BJ (cell line): ENCODE results near the gene TAAR1. TPM values are rescaled to one million over a fixed set of nuclear protein-coding genes. Genes with fewer than 3 reads are reported as not detected.

Experiments
- CTCF ChIA-PET: fragments of 350-600 bp; formaldehyde crosslinking; extraction: SDS; loops from one replicate; lab custom pipeline; 2021; ENCODE audit warnings: antibody characterized with exemption, inconsistent platforms; lab: Yijun Ruan, JAX
- POLR2A ChIA-PET: fragments of 300-600 bp; sonication (Branson Sonifier 250); formaldehyde crosslinking; extraction: SDS; loops from one replicate; lab custom pipeline; 2021; ENCODE audit warnings: antibody characterized with exemption; lab: Charles Lee
- DNase-seq: peaks from one replicate; pipeline ENCODE4 v3.0.0-alpha.2; 2011; ENCODE audit warnings: low read depth
- H3K27me3 ChIP-seq: 2 replicates; pipeline ENCODE4 v1.6.0; 2011; ENCODE audit warnings: low read length; ENCODE audit not compliant: control insufficient read depth, insufficient read depth
- H3K36me3 ChIP-seq: 2 replicates; pipeline ENCODE4 v1.5.1; 2011; ENCODE audit warnings: low read length; ENCODE audit not compliant: control insufficient read depth, insufficient read depth
- H3K4me3 ChIP-seq: 2 replicates; pipeline ENCODE4 v1.5.1; 2011; ENCODE audit warnings: low read depth, mild to moderate bottlenecking, control low read depth, low read length
- CTCF ChIP-seq: IDR thresholded peaks from 2 replicates; pipeline ENCODE4 v1.5.1; 2011; ENCODE audit warnings: low read depth, mild to moderate bottlenecking, control low read depth, inconsistent platforms, low read length, moderate library complexity; ENCODE audit not compliant: insufficient read depth
- polyA plus RNA-seq: library from polyadenylated mRNA; depleted of rRNA; stranded (reverse); fragments of >200 nt; gene quantifications from 2 replicates; pipeline ENCODE4 v1.2.3, GENCODE V29; 2011; rRNA removed

TAAR1 gene
- polyA plus RNA-seq, 1 experiment = not detected

GRCh38 chr6:132596201-132596600 is 62.8 kb downstream of the TAAR1 start:
- ChIA-PET CTCF (no interaction called here), POLR2A (no interaction called here)
- H3K36me3 ChIP-seq = no peaks in the 10 kb centered on the region
- DNase-seq = no peak
- TF ChIP-seq CTCF = no peak
- no peaks in the 10 kb centered on the region; the same call in 1 of the 2 replicates for H3K27me3 ChIP-seq
- H3K4me3 ChIP-seq = no peak overlapping the region

Other genes starting within 250 kb of the TAAR1 start
- gene STX7, start 146.1 kb downstream of the TAAR1 start, polyA plus RNA-seq = 31.0 and 51.2 TPM in 2 replicates
- not detected in 2 replicates for gene TAAR9, start 120.9 kb downstream of the TAAR1 start, polyA plus RNA-seq
- gene TAAR8, start 106.5 kb downstream of the TAAR1 start, polyA plus RNA-seq = not detected in 2 replicates
- gene TAAR6, start 88.9 kb downstream of the TAAR1 start, polyA plus RNA-seq = not detected in 2 replicates
- not detected in 2 replicates for gene TAAR5, start 69.4 kb downstream of the TAAR1 start, polyA plus RNA-seq
- not detected in 2 replicates for gene TAAR2, start 34.9 kb downstream of the TAAR1 start, polyA plus RNA-seq
- gene VNN1, start 54.9 kb upstream of the TAAR1 start, polyA plus RNA-seq = not detected in 2 replicates
- not detected in 2 replicates for gene VNN2, start 98.7 kb upstream of the TAAR1 start, polyA plus RNA-seq
- gene SLC18B1, start 139.5 kb upstream of the TAAR1 start, polyA plus RNA-seq = 0.63 and 1.9 TPM in 2 replicates
- 3,063 and 4,031 TPM in 2 replicates for gene RPS12, start 155.4 kb upstream of the TAAR1 start, polyA plus RNA-seq